GM12801 (cell line): ENCODE data around the gene RPL13A.

ENCODE experiments used
- TF ChIP-seq, protein P1 (sequence below): IDR thresholded peaks from one replicate; pipeline ENCODE4 v1.5.1; 2011; ENCODE audit warnings: control low read depth; ENCODE audit not compliant: insufficient read length; ENCODE audit errors: extremely low read depth

Gene RPL13A

DNA sequence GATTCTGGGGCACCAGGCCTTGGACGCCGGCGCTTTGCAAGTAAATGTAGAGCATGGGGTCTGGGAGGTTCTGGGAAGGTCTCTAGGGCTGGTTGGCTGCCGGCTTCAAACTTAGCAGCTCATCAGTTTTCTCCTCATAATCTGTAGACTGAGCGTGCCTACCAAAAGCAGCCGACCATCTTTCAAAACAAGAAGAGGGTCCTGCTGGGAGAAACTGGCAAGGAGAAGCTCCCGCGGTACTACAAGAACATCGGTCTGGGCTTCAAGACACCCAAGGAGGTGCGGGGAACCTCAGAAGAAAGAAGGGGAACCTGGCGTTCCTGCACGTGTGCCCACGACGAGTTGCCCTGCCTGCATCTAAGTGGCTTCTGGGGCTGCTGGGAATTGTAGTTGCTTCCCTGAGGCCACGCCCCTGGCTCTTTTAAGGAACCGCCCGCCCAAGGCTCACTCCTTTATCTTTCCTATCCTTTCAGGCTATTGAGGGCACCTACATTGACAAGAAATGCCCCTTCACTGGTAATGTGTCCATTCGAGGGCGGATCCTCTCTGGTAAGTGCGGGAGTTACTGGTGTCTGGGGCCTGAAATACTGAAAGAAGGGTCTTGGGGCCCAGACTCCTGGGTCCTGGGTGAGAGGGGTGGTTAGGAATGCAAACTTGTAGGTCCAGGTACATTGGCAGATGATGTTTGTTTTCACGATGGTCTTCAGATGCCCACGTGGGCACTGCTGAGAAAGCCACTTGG lies 9.8 kb downstream of the RPL13A start:
- TF ChIP-seq, protein P1, sequence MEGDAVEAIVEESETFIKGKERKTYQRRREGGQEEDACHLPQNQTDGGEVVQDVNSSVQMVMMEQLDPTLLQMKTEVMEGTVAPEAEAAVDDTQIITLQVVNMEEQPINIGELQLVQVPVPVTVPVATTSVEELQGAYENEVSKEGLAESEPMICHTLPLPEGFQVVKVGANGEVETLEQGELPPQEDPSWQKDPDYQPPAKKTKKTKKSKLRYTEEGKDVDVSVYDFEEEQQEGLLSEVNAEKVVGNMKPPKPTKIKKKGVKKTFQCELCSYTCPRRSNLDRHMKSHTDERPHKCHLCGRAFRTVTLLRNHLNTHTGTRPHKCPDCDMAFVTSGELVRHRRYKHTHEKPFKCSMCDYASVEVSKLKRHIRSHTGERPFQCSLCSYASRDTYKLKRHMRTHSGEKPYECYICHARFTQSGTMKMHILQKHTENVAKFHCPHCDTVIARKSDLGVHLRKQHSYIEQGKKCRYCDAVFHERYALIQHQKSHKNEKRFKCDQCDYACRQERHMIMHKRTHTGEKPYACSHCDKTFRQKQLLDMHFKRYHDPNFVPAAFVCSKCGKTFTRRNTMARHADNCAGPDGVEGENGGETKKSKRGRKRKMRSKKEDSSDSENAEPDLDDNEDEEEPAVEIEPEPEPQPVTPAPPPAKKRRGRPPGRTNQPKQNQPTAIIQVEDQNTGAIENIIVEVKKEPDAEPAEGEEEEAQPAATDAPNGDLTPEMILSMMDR: no peak

DNA sequence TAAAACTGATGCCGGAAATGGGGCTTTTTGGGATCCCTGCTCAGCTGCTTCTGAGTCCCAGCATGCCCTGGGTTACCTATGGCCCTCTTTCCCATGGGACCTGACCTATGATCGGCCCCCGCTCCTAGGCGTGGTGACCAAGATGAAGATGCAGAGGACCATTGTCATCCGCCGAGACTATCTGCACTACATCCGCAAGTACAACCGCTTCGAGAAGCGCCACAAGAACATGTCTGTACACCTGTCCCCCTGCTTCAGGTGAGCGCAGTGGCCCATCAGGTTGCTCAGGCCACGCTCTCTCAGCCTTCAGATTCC lies 10.3 kb downstream of the RPL13A start:
- TF ChIP-seq, protein P1: no peak

DNA sequence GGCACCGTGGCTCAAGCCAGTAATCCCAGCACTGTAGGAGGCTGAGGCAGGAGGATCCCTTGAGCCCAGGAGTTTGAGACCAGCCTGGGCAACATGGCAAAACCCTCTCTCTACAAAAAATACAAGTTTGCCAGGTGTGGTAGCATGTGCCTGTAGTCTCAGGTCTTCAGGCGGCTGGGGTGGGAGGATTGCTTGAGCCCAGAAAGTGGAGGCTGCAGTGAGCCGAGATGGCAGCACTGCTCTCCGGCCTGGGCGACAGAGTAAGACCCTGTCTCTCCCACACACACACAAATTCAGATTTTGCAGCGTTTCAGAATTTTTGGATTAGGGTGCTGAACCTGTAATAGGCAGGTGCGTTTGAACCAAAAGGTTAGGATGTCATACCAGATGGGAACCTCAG lies 11.1 kb downstream of the RPL13A start:
- TF ChIP-seq, protein P1: no peak

DNA sequence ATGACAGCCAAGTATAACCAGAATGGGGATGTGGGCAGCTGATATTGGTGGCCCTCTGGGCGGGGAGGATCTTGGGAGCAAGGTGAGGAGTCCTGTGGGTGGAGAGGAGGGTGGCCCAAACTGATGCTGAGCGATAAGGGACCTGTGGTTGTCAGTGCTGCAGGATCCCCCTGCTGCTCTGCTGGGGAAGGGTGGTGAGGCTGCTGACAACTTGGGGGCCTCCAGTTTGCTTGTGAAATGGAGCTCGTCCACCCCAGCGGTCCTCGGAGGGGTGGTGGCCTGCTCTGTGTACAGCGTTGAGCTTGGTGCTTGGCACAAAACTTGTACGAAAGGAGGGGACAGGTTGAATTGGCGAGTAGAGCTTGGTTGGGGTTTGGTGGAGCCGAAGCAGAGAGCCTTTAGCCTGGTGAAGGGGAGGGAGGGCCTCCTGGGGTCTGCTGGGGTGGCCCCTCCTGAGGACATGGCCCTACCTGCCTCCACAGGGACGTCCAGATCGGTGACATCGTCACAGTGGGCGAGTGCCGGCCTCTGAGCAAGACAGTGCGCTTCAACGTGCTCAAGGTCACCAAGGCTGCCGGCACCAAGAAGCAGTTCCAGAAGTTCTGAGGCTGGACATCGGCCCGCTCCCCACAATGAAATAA lies 11.7 kb downstream of the RPL13A start:
- TF ChIP-seq, protein P1: no peak

DNA sequence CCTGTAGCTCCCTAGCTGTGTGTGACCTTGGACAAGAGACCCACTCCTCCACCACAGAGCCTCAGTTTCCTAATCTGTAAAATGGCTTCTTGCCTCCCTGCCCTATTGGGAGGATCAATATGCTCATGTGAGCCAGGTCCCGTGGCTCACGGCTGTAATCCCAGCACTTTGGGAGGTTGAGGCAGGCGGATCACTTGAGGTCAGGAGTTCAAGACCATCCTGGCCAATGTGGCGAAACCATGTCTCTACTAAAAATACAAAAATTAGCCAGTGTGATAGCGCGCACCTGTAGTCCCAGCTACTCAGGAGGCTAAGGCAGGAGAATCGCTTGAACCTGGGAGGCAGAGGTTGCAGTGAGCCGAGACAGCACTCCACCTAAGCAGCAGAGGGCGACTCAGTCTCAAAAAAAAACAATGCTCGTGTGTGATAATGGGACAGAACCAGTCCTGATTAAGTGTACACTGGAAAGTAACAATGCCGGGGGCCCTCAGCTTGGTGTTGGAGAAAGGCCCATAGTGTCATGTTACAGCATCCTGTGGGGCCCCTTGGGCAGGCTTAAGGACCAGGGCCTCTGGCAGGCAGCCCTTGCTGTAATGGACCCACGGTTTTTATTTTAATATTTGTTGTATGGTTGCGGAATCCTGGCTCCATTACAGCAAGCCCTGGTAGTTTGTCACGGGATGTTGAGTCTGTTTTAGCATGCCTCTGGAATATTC lies 15.6 kb downstream of the RPL13A start:
- TF ChIP-seq, protein P1: no peak

DNA sequence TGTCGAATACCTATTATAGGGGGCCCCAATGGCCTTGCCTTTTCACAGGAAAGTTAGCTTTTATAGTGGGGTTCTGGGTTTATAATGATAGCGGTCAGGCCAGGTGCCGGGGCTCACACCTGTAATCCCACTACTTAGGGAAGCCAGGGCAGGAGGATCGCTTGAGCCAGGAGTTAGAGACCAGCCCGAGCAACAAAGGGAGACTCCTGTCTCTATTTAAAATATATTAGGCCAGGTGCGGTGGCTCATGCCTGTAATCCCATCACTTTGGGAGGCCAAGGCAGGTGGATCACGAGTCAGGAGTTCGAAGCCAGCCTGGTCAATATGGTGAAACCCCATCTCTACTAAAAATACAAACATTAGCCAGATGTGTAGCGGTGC lies 16.2 kb downstream of the RPL13A start:
- TF ChIP-seq, protein P1: no peak

DNA sequence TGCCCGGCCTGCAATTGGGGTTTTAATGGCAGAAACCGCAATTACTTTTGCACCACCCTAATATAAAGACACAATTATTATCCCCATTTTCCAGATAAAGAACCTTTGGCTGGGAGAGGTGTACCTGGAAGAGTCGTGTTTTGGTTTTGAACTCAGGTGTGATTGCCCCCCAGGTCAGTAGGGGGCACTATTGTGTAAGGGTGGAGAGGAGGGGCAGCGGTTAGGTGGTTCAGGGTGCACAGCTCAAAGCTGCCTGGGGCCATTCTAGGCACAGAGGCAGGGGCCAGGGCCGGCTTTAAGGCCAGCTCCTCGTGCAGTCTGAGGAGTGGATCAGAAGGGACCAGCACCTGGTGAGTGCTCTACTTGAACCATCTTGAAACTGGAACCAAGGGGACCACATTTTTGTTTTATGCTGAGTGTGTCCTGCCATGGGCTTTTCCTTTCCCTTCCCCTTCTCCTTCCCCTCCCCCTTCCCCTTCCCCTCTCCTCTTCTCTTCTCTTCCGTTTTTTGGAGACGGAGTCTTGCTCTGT lies 19.2 kb downstream of the RPL13A start:
- TF ChIP-seq, protein P1: peak; percentile 53
